Measurements from ENCODE around the gene MITF.

DNA sequence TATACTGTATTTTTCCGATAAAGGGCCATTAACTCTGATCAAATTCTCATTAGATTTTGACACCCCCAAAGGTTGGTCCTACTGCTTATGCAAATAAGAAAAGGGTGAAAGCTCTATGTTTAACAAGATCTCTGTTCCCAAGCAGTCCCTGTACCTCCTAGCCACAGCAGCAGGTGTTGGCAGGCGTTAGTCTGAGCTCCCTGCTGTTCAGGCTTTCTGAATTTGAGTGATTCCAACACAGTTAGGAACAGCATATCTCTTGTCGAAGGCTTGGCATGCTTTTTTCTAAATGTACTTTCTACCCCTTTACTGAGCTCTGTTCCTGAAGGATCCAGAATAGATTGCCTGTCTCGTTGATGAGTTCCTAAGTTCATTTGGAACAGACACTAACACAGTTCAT is 42.3 kb downstream of the MITF start:
- TF ChIP-seq, protein P1, sequence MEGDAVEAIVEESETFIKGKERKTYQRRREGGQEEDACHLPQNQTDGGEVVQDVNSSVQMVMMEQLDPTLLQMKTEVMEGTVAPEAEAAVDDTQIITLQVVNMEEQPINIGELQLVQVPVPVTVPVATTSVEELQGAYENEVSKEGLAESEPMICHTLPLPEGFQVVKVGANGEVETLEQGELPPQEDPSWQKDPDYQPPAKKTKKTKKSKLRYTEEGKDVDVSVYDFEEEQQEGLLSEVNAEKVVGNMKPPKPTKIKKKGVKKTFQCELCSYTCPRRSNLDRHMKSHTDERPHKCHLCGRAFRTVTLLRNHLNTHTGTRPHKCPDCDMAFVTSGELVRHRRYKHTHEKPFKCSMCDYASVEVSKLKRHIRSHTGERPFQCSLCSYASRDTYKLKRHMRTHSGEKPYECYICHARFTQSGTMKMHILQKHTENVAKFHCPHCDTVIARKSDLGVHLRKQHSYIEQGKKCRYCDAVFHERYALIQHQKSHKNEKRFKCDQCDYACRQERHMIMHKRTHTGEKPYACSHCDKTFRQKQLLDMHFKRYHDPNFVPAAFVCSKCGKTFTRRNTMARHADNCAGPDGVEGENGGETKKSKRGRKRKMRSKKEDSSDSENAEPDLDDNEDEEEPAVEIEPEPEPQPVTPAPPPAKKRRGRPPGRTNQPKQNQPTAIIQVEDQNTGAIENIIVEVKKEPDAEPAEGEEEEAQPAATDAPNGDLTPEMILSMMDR (IDR thresholded peaks at IDR 0.05): no peak
- no peak for TF ChIP-seq POLR2A (IDR thresholded peaks at IDR 0.05)

Measured in esophagus squamous epithelium (tissue), 4 donors.